Neural cell (in vitro differentiated cells): ENCODE measurements around the gene CAPN10. TPM values are rescaled to one million over a fixed set of nuclear protein-coding genes. Genes with fewer than 3 reads are reported as not detected.

ENCODE experiments used
- H2AFZ ChIP-seq: fragments of 200-600, 300-800 bp; sonication (generic), shearing (Covaris generic); 2 replicates; pipeline ENCODE4 v1.6.0; 2014; ENCODE audit warnings: low read depth, mild to moderate bottlenecking, antibody characterized with exemption, low read length, moderate library complexity
- H3F3A ChIP-seq: fragments of 200-600 bp; shearing (Covaris generic); 2 replicates; pipeline ENCODE4 v1.6.1; 2016; ENCODE audit warnings: mild to moderate bottlenecking, moderate library complexity, mixed read lengths, antibody characterized with exemption, low read length; ENCODE audit not compliant: insufficient read depth, poor library complexity, severe bottlenecking
- H3K27ac ChIP-seq: fragments of 200-600, 300-800 bp; sonication (generic), shearing (Covaris generic); 2 replicates; pipeline ENCODE4 v1.5.1; 2014; ENCODE audit warnings: mild to moderate bottlenecking, low read length, moderate library complexity
- H3K27me3 ChIP-seq: fragments of 300-800, 200-600 bp; sonication (generic), shearing (Covaris generic); 2 replicates; pipeline ENCODE4 v1.6.0; 2014; ENCODE audit warnings: mild to moderate bottlenecking, low read depth, low read length, moderate library complexity; ENCODE audit not compliant: insufficient read depth
- H3K36me3 ChIP-seq: fragments of 300-800, 200-600 bp; sonication (generic), shearing (Covaris generic); 2 replicates; pipeline ENCODE4 v1.5.1; 2014; ENCODE audit warnings: mild to moderate bottlenecking, antibody characterized with exemption, low read length, moderate library complexity; ENCODE audit not compliant: insufficient read depth
- H3K4me2 ChIP-seq: fragments of 300-800, 200-600 bp; sonication (generic), shearing (Covaris generic); 2 replicates; pipeline ENCODE4 v1.6.0; 2014; ENCODE audit warnings: mild to moderate bottlenecking, low read length
- H3K4me3 ChIP-seq: fragments of 300-800, 200-600 bp; sonication (generic), shearing (Covaris generic); 2 replicates; pipeline ENCODE4 v1.5.1; 2014; ENCODE audit warnings: mild to moderate bottlenecking, low read length, moderate library complexity
- H3K79me2 ChIP-seq: fragments of 200-600 bp; shearing (Covaris generic); replicated peaks from 2 replicates; pipeline ENCODE4 v1.6.0; 2014; ENCODE audit warnings: mild to moderate bottlenecking, low read length, moderate library complexity; ENCODE audit not compliant: insufficient read depth
- H3K9ac ChIP-seq: fragments of 300-800, 200-600 bp; sonication (generic), shearing (Covaris generic); 2 replicates; pipeline ENCODE4 v1.6.1; 2016; ENCODE audit warnings: mild to moderate bottlenecking, low read length, mixed read lengths
- H3K9me2 ChIP-seq: fragments of 200-600 bp; shearing (Covaris generic); 2 replicates; pipeline ENCODE4 v1.6.1; 2016; ENCODE audit warnings: mild to moderate bottlenecking, low read length, mixed read lengths; ENCODE audit not compliant: insufficient read depth
- H3K9me3 ChIP-seq: fragments of 200-600, 300-800 bp; sonication (generic), shearing (Covaris generic); 2 replicates; pipeline ENCODE4 v1.6.1; 2016; ENCODE audit warnings: mild to moderate bottlenecking, mixed run types, low read length, moderate library complexity, mixed read lengths
- H4K20me1 ChIP-seq: fragments of 200-600 bp; shearing (Covaris generic); 2 replicates; pipeline ENCODE4 v1.6.1; 2016; ENCODE audit warnings: mild to moderate bottlenecking, mixed run types; ENCODE audit not compliant: insufficient read depth
- CTCF ChIP-seq: fragments of 450-650 bp; IDR thresholded peaks from 2 replicates; pipeline ENCODE4 v1.5.1; 2014; ENCODE audit warnings: antibody characterized with exemption, mild to moderate bottlenecking, moderate library complexity; ENCODE audit not compliant: poor library complexity, severe bottlenecking
- EP300 ChIP-seq: fragments of 450-650 bp; conservative IDR thresholded peaks from 2 replicates; pipeline ENCODE4 v1.6.1; 2014; ENCODE audit warnings: antibody characterized with exemption, mild to moderate bottlenecking, moderate library complexity; ENCODE audit not compliant: poor library complexity, severe bottlenecking
- EZH2 ChIP-seq: fragments of 200-600, 300-800 bp; shearing (Covaris generic), sonication (generic); IDR thresholded peaks from 2 replicates; pipeline ENCODE4 v1.6.1; 2014; ENCODE audit warnings: antibody characterized with exemption, low read length, borderline replicate concordance, mild to moderate bottlenecking; ENCODE audit not compliant: insufficient read depth, poor library complexity, severe bottlenecking
- MXI1 ChIP-seq: fragments of 450-650 bp; conservative IDR thresholded peaks from 2 replicates; pipeline ENCODE4 v1.6.1; 2014; ENCODE audit warnings: antibody characterized with exemption, mild to moderate bottlenecking; ENCODE audit not compliant: poor library complexity, severe bottlenecking
- POLR2AphosphoS5 ChIP-seq: IDR thresholded peaks from 2 replicates; pipeline ENCODE4 v1.6.1; 2012
- RAD21 ChIP-seq: fragments of 450-650 bp; conservative IDR thresholded peaks from 2 replicates; pipeline ENCODE4 v1.6.1; 2014; ENCODE audit warnings: antibody characterized with exemption, mild to moderate bottlenecking, moderate library complexity
- REST ChIP-seq: IDR thresholded peaks from 2 replicates; pipeline ENCODE4 v1.6.1; 2012; ENCODE audit warnings: borderline replicate concordance
- SMC3 ChIP-seq: fragments of 450-650 bp; conservative IDR thresholded peaks from 2 replicates; pipeline ENCODE4 v1.6.1; 2014; ENCODE audit warnings: antibody characterized with exemption, mild to moderate bottlenecking, moderate library complexity; ENCODE audit not compliant: poor library complexity
- TAF1 ChIP-seq: IDR thresholded peaks from 2 replicates; pipeline ENCODE4 v1.6.1; 2012; ENCODE audit warnings: low read depth
- polyA plus RNA-seq: library from polyadenylated mRNA; depleted of rRNA; stranded (reverse); fragments of >200 nt; gene quantifications from 2 replicates; pipeline ENCODE4 v1.2.3, GENCODE V29; 2014

Gene CAPN10
- polyA plus RNA-seq, 1 donor from 2014 or later = 120 TPM

GRCh38 chr2:240575101-240575965 is 11.2 kb upstream of the CAPN10 start:
- H3K9me2 ChIP-seq = no peaks in the 10 kb centered on the region
- H3K79me2 ChIP-seq = no peaks in the 10 kb centered on the region
- H3K4me3 ChIP-seq = no peak overlapping the region
- H2AFZ ChIP-seq = no peak overlapping the region
- TF ChIP-seq RAD21 = no peak
- no peak for TF ChIP-seq SMC3
- TF ChIP-seq TAF1 = no peak
- TF ChIP-seq MXI1 = no peak
- no peak for TF ChIP-seq REST
- no peak for TF ChIP-seq EZH2
- H3K9ac ChIP-seq = no peak overlapping the region
- no peaks in the 10 kb centered on the region for H4K20me1 ChIP-seq
- no peaks in the 10 kb centered on the region for H3K27me3 ChIP-seq
- H3K4me2 ChIP-seq = no peak overlapping the region
- no peaks in the 10 kb centered on the region for H3K36me3 ChIP-seq
- no peaks in the 10 kb centered on the region for H3K9me3 ChIP-seq
- H3F3A ChIP-seq = no peaks in the 10 kb centered on the region
- H3K27ac ChIP-seq = no peak overlapping the region

- no peaks in the 10 kb centered on the region for H3K9me2 ChIP-seq
- TF ChIP-seq POLR2AphosphoS5 = no peak
- TF ChIP-seq TAF1 = no peak
- no peak overlapping the region for H3K4me3 ChIP-seq
- no peaks in the 10 kb centered on the region for H3F3A ChIP-seq
- H3K4me2 ChIP-seq = no peak overlapping the region
- no peak overlapping the region for H3K9ac ChIP-seq
- H3K79me2 ChIP-seq = peaks cover 3% of the 10 kb centered on the region
- H4K20me1 ChIP-seq = no peaks in the 10 kb centered on the region
- no peaks in the 10 kb centered on the region for H3K36me3 ChIP-seq
- no peak overlapping the region for H2AFZ ChIP-seq
- no peaks in the 10 kb centered on the region for H3K9me3 ChIP-seq
- H3K27ac ChIP-seq = no peak overlapping the region
- no peaks in the 10 kb centered on the region for H3K27me3 ChIP-seq
Measured at GRCh38 chr2:240576036-240576435, 10.5 kb upstream of the CAPN10 start.

- no peaks in the 10 kb centered on the region for H3K9me2 ChIP-seq
- H4K20me1 ChIP-seq = no peaks in the 10 kb centered on the region
- no peak overlapping the region for H3K4me2 ChIP-seq
- no peak overlapping the region for H3K4me3 ChIP-seq
- no peaks in the 10 kb centered on the region for H3F3A ChIP-seq
- peaks cover 3% of the 10 kb centered on the region for H3K79me2 ChIP-seq
- H3K36me3 ChIP-seq = no peaks in the 10 kb centered on the region
- TF ChIP-seq CTCF = no peak
- no peak for TF ChIP-seq MXI1
- no peak for TF ChIP-seq REST
- TF ChIP-seq EP300 = no peak
- TF ChIP-seq RAD21 = no peak
- TF ChIP-seq SMC3 = no peak
- TF ChIP-seq EZH2 = no peak
- no peak for TF ChIP-seq TAF1
- TF ChIP-seq POLR2AphosphoS5 = no peak
- no peak overlapping the region for H2AFZ ChIP-seq
- no peak overlapping the region for H3K9ac ChIP-seq
- H3K9me3 ChIP-seq = no peaks in the 10 kb centered on the region
- no peak overlapping the region for H3K27ac ChIP-seq
- no peaks in the 10 kb centered on the region for H3K27me3 ChIP-seq
Measured at GRCh38 chr2:240576436-240577205, 9.9 kb upstream of the CAPN10 start.
